ENCODE results near the gene PRKAG2.
"Not testable (repeated sequence)": the region's sequence is repeated elsewhere in the genome, so short reads cannot be mapped to it uniquely, and the experiment has no call there.

The PRKAG2 gene

DNA sequence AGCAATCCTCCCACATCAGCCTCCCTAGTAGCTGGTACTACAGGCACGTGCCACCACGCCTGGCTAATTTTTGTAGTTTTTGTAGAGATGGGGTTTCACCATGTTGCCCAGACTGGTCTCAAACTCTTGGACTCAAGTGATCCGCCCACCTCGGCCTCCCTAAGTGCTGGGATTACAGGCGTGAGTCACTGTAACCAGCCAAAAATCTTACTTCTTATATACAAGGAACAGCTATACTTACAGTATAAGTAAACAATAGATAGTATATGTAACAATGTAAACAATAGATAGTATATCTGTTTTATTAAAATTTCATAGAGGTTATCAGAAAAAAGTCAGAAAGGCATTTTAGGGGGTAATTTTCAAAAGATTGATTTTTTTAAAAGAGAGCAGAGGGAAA, 128.9 kb downstream of the PRKAG2 start:
- not testable (repeated sequence) for DNase-seq (ENCODE audit: low read depth, low spot score)

DNA sequence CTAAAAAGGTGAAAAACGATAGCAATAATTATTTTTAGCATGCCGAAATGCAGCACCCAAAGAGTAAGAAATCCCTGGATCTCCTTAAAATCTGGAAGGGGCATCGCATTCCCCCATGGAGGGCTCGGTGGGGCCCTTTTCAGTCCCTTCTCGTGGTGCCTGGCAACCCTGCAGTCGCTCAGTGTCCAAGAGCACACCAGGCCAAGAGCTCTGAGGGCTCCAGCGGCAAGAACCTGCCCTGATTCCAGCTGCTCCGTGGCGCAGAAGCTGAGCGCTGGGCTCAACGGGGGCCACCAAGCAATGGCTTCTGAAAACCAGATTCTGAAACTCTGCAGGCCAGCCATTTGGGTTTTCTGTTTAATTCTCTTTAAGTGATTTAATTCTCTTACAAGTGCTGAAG, 131.2 kb downstream of the PRKAG2 start:
- DNase-seq (ENCODE audit: low read depth, low spot score) = no peak

DNA sequence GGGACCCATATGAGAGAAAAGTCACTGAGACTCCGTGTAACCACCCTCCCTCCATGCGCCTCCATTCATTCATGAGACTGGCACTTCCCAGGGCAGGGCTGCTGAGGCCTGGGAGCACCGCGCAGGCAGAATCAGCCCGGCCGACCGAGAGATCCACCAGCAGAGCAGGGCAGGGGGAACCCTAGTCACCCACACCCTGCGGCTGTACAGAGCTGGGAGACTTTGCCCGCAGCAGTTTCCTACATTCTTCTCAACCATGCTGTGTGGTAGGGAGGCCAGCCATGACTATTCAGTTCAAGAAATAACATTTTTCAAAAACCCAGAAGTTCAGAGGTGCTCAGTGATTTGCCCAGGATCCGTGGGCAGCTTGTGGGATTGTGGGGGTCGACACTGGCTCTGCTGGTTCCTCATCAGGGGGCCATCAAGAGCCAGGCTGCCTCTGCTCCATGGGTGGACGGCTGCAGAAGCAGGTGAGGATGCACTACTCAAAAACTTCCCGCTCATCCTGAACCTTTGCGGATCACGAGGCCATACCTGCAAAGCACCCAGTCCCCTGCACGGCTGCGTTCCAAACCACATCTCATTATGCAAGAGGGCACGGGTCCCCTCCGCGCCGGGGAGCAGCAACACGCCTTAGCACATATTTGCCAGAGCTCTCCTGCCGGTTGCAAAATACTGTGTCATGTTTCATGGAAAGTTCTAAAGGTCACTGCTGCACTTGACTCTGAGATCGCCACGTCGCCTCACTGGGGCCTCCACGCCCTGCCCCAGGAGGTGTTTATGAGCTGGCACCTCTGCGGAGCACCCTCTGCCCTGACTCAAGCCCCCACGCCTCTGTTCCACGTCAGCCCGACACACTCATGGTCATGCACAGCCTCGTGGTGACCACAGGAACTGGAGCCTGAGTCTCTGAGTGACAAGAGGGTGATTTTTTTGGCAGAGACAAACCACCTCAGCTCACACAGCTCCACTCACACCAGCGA, 132.0 kb downstream of the PRKAG2 start:
- no peak for DNase-seq (ENCODE audit: low read depth, low spot score)

DNA sequence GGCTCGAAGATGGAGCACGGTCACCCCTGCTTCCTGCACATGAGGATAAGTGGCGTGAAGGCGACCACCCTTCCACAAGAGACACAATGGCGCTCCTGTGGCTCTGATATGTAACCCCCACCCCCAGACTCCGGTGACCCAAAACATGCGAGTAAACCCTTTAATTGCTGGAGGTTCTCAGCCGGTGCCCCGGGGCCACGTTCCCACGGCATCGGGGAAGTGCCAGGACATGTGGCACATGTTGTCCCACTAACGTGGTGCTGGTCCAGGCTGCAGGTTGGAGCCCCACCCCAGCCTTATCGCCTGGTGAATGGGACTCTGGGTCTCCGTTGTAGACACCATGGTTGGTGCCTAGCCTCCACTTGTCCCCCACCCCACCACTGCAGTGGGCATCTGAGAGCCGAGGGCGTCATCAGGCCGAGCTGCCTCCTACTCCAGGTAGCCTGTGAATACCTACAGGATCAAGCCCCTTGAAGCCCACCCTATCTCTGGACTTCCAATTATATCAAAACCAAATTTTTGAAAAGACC, 132.8 kb downstream of the PRKAG2 start:
- DNase-seq (ENCODE audit: low read depth, low spot score) = no peak

DNA sequence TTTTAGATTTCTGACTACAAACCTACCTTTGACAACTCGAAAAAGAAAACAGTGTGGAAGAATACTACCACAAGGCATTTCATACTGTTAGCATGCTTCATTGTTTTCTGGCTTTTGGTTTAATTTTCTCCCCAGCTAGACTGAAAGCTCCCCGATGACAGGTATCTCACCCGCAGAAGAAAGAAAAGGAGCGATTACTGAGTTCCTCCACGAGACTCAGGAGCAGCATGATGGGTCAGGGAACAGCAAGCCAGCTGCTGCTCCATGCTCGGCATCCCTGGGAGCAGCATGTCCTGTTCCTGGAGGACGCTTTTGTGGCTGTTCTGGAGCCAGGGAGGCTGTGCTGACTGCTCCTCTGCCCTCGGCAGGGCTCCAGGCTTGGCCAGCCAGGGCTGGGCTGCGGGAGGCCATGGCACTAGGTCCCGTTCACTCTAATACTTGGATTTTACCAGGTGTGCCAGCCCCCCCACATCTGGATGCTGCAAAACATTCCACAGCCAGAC, 133.4 kb downstream of the PRKAG2 start:
- no peak for DNase-seq (ENCODE audit: low read depth, low spot score)

DNA sequence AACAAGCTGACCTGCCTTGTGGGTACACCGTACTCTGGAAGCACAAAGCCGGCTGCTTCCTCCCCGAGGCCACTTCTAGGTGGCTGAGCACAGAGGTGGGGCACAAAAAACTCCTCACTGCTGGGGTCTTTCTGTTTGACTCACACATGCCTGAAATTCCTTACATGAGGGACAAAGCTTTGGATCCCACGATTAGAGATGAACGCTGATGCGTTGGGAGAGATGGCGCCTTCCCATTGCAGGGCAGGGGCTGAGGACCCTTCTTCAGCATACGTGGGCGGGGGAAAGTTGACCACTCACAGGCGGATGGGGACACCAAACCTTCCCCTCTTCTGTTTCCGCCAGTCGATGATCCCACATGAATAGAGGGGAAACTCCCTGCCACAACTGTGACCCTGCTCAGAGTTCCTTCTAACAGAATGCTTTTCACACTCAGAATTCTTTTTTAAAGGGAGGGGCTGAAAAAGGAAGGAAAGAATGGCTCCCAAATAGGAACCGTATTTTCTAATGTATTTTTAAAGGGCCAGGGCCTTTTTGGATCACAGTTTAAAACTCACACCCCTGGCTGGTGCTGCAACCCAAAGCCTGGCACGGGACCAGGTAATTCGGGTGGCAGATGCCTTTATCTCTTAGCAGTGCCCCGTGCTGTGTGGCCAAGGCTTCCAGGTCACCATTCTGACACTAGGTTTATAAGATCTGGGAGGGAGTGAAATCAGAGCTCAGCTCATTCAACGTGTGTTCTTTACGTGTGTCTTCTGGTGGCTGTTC, 134.0 kb downstream of the PRKAG2 start:
- DNase-seq (ENCODE audit: low read depth, low spot score) = no peak

DNA sequence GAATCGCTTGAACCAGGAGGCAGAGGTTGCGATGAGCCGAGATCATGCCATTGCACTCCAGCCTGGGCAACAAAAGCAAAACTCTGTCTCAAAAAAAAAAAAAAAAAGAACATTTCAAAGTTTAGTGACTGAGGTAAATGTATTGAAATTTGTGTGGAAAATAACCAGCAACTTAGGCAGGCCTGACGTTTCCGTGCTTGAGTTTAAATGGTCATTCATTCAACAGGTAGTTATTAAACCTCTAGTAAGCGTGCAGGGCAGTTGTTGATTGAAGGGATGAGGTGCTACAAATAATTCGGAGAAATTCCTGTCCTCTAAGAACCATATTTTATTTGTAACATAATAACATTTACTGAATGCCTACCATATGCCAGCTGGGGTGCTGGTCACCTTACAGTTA, 135.3 kb downstream of the PRKAG2 start:
- DNase-seq (ENCODE audit: low read depth, low spot score) = no peak

DNA sequence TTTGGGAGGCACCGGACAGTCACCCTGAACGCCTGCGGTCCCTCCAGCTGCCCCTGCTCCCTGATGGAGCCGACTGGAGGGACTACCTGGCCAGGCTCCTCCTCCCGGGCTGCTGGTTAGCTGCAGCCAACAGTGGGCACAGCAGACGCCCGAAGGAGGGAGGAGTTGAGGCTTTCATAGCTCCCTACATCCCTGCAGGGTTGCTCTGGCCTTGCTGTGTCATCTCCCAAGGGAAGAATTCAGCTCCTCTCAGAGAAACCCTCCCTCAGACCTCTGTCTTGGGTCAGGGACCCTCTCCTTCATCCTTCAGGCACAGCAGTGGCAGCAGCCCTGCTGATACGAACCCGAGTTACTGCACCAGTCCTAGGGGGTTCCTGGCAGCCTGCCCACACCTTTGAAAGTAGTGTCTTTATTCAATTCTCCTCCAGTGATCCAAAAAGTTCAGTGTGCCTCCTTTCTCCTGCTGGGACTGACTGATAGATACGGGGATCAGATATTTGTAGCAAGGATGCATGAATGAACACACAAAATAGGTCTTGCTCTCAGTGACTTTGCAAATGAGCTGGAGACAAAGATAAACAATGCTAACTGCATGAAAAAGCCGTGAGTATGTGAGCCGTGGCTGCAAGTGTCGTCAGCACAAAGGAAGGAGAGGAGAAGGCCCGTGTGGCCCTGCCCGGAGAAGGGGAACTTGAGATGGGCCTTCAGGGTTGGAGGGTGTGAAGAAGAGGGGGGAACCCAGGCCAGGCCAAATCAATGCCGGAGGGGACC, 136.6 kb downstream of the PRKAG2 start:
- DNase-seq (ENCODE audit: low read depth, low spot score) = no peak

DNA sequence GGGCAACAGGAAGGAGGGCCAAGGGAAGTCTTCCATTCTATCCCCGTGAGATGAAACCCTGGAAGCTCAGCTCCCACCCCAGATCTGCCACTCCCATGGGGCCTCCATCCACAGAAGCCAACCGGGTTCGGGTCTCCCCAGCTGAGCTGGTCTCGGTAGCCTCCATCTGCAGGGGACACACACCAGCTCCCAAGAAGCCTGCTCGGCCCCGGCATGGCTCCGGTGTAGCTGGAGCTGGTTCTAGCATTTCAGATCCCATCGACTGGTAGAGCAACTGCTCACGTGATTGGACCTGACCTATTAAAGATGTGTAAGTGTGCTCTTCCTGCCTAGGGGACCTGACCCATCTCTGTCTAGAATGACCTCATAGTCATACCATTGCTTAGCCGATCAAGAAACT, 138.0 kb downstream of the PRKAG2 start:
- DNase-seq (ENCODE audit: low read depth, low spot score) = no peak

DNA sequence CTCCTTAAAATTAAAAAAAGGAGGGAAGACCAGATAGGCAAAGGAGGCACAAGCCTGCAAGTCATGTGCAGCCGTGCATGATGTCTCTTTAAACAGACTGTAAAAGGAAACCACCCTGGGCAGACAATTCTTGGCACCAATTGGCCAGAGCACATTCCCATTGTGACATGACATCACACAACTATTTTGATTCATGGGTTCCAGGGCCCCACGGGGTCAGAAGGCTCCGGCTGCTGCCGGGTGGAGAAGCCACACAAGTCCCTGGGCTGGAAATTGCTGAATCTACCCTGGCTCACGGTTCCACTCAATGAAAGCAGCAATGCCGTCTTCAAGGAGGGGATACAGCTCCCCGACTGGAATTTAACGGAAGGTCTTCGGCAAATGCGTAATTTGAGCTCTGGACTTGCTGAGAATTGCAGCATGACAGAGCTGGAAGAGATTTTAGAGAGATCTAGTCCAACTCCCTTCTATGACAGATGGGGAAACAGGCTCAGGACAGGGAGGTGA, 140.5 kb downstream of the PRKAG2 start:
- DNase-seq (ENCODE audit: low read depth, low spot score) = no peak

DNA sequence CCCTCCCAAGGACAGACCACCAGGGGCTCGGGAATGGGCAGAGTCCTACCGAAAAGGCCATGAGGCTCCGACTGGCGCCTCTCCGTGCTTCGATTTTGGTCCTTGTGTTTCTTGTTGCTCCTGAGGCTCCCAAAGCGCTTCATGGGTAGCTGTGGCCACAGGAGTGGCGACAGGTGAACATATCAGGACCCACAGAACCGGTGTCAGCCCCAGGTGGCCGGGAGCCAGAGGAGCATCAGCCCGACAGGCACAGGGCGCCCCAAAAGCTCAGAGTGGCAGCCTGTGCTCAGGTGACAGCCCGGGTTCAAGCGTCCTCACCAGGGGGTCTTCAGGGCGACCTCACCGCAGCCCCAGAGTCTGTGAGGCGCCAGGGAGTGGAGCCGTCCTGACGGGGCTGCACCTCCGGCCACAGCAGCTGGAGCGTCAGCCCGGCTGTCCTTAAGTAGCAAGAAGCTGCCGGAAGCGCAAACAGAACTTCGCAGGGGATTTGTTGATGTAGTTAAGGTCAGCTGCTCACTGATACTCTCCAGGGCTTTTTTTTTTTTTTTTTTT, 141.0 kb downstream of the PRKAG2 start:
- DNase-seq (ENCODE audit: low read depth, low spot score) = no peak

DNA sequence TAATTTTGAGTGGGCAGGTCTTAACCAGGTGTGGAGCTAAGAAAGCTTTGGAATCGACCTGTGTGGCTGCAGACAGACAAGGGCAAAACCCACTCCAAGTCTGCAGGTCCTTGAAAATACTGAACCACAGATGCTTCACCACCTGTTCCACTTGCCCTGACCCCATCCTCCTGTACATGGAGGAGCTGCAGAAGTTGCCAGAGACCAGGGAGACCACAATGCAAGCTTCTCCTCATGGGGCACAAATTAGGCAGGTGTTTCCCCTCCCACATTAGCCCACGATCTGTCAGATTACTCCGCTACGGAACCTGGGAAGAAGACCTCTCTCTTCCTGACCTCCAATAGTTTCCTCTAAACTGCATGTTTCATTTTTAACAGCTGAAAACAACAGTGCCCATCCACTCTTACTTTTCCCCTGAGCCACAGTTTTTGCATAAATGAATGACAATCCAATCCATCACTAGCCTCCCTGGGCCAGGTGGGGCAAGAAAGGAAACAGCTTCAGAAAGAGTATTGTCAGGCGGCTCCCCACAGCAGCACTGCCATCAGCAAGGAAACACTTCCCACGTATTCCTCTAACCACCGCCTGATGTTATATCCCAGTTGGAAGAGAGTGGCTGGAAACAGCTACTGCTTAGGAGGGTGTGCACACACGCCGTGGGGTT, 141.6 kb downstream of the PRKAG2 start:
- no peak for DNase-seq (ENCODE audit: low read depth, low spot score)

DNA sequence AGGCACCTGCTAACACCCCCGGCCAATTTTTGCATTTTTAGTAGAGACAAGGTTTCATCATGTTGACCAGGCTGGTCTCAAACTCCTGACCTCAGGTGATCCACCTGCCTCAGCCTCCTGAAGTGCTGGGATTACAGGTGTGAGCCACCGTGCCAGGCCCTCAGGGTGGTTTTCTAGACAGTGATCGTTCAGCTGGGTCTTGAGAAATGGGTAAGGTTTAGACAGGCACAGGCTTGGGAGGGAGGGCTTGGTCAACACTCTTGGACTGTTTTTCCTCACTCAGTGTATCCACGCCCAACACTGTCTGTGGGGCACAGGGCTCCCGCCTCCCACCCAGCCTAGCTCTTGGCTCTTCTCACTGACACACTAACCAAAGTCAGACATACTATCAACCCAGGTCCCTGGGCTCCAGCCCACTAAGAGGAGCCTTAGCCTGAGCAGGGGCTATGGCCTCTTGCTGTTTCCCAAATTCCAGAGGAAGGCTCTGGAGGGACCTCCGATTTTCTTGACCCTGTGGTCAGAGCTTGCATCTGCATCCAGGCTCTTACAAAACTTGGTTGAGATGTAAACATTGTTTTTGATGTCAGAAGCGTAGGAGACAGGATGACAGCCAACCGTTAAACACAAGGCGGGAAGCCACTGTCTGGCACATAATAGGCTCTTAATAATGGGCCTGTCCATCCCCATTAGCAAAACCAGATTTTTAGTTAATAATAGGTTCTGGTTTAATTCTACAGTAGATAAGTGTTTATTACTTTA, 143.9 kb downstream of the PRKAG2 start:
- DNase-seq (ENCODE audit: low read depth, low spot score) = no peak

DNA sequence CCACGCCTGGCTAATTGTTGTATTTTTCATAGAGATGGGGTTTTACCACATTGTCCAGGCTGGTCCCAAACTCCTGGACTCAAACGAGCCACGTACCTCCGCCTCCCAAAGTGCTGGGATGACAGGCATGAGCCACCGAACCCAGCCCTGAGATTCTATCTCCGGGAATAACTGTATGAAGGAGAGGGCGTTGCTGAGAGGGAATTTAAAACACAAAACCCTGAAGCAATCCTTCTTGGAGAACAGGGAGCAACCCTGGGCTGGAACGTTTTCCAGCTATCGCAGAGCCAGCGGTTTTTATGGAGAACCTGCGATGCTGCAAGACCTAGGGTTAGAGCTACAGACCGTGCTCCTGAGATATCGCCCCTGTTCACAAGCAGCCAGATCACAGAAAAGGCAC, 144.6 kb downstream of the PRKAG2 start:
- no peak for DNase-seq (ENCODE audit: low read depth, low spot score)

DNA sequence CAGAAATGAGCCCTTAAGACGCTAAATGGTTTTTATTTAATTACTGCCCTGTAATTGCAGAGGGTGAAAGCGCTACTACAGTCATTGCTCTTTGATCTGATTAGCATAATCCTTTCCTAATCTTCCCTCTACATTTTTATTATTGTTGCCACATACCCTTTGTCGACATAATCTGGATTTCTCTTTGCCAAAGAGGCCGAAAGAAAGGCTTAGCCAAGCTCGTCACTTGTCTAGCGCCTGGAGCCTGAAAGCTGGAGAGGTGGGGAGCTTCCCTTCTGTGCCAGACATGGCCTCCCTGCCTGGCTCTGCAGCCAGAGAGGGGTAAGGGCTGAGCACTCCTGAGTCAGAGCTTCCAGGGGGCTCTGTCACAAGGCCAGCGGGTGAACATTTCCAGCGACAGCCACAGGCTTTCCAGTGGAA, 145.9 kb downstream of the PRKAG2 start:
- DNase-seq (ENCODE audit: low read depth, low spot score) = no peak

DNA sequence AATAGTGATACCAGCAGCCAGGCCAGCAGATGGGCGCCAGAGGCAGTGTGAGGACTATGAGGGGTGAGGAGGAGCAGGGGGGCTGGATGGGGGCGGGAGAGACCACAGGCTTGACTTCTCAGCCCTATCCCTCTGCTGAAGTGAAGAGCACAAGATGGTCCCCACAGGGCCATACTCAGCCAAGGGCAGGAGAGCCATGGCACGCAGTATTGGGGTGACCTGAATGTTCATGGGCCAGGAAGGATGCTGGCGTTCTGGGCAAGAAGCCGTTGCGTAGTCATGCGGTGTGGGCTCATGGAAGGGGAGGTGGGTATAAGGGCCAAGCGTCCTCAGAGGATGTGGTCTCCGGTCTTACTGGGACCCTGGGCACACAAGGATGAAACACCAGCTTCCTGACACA, 146.3 kb downstream of the PRKAG2 start:
- DNase-seq (ENCODE audit: low read depth, low spot score) = no peak

DNA sequence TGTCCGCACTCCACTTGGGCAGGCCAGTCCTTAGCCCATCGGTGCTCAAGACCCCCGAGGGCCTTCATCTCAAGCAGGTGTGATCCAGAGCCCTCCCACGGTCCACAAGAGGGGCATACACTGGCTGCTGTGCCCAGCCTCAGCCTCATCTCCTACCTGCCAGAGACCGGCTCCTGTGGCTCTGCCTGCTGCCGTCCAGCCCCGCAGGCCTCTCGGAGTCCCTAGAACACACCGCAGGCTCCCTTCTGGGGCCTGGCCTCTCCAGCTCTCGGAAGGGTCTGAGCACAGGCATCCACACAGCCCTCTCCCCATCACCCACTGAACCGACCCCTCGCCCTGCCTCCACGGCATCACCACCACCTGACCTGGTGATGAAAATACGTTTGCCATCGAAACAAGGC, 147.4 kb downstream of the PRKAG2 start:
- DNase-seq (ENCODE audit: low read depth, low spot score) = no peak

DNA sequence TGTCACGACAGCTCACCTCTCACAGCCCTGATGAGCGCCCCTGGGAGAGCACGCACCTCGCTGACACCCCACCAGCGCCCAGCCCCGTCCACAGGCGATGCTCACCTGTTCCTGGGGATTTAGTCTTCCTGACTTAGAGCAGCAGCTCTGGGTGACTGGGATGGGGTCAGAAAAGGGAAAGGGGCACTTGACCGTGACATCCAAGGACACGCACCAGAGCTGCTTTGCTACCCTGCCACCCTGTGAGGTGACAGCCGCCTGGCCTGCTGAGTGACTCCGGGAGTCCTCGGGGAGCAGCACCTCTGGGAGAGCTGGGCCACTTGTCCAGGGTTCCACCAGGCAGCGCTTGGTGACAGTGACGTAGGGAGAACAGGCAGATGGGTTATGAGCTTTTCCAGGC, 148.2 kb downstream of the PRKAG2 start:
- no peak for DNase-seq (ENCODE audit: low read depth, low spot score)

DNA sequence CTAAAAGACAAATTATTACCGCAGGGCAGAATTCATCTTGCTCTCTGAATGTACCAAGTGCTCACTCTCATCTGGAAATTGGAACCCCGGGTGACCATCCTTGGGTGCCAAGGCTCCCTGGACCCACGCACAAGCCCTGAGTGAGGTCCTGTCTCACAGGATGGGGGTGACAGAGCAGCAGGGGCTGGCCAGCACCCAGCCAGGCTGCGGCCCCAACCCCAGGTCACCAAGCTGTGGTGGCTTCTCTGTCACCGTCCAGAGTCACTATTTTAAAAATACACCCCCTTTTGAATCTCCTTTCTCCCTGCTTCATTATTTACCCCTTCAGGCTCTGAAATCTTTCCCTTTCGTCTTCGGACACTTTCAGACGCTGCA, 148.6 kb downstream of the PRKAG2 start:
- no peak for DNase-seq (ENCODE audit: low read depth, low spot score)
